HUES6 (cell line): ENCODE results near the gene ARL13B.
A peak's percentile ranks its signal among the peaks of the same experiment; 100 is the strongest.

Source experiments
- H3K27ac ChIP-seq: 2 replicates; pipeline ENCODE4 v1.7.0; 2013; ENCODE audit warnings: low read depth, mild to moderate bottlenecking, low read length, inconsistent platforms
- H3K27me3 ChIP-seq: 2 replicates; pipeline ENCODE4 v1.6.1; 2013; ENCODE audit warnings: low read length; ENCODE audit not compliant: control insufficient read depth, insufficient read depth
- H3K36me3 ChIP-seq: 2 replicates; pipeline ENCODE4 v1.6.1; 2013; ENCODE audit warnings: low read length; ENCODE audit not compliant: control insufficient read depth, insufficient read depth
- H3K4me1 ChIP-seq: 2 replicates; pipeline ENCODE4 v1.6.1; 2013; ENCODE audit warnings: low read length; ENCODE audit not compliant: control insufficient read depth, insufficient read depth
- H3K4me3 ChIP-seq: 2 replicates; pipeline ENCODE4 v1.5.1; 2013; ENCODE audit warnings: low read depth, low read length
- H3K9ac ChIP-seq: one replicate; pipeline ENCODE4 v1.6.1; 2013; ENCODE audit warnings: mild to moderate bottlenecking, low read length
- H3K9me3 ChIP-seq: 2 replicates; pipeline ENCODE4 v1.6.1; 2013; ENCODE audit warnings: low read depth, low read length; ENCODE audit not compliant: control insufficient read depth, insufficient read depth

The ARL13B gene

GRCh38 chr3:94062513-94063404, 82.8 kb downstream of the ARL13B start, which contains the start of the genes DHFR2 and NSUN3:
Gene DHFR2, minus strand, starts transcription at chr3:94062916. Its CDS starts 1,405 bp downstream, at chr3:94061511.
Gene NSUN3, plus strand, starts transcription at chr3:94063061. Its CDS starts 66 bp downstream, at chr3:94063127.
- 0 out of 2 replicates have a peak, but pooled peaks cover 3% of the 10 kb centered on the region for H3K4me1 ChIP-seq
- peak within 1 kb of the TSS; percentile 86 for H3K4me3 ChIP-seq
- peak within 1 kb of the TSS; percentile 93 for H3K27ac ChIP-seq
- peaks cover 3% of the 10 kb centered on the region; the same call in 1 of the 2 replicates for H3K36me3 ChIP-seq
- no peaks in the 10 kb centered on the region for H3K27me3 ChIP-seq
- H3K9ac ChIP-seq = peak within 1 kb of the TSS; percentile 93
- no peaks in the 10 kb centered on the region for H3K9me3 ChIP-seq

- peak overlapping the region; percentile 93 for H3K9ac ChIP-seq
- H3K9me3 ChIP-seq = no peaks in the 10 kb centered on the region
- H3K27ac ChIP-seq = peak overlapping the region; percentile 93
- no peaks in the 10 kb centered on the region for H3K27me3 ChIP-seq
- peak overlapping the region; percentile 86 for H3K4me3 ChIP-seq
- peaks cover 3% of the 10 kb centered on the region; the same call in 1 of the 2 replicates for H3K36me3 ChIP-seq
- 0 out of 2 replicates have a peak, but pooled peaks cover 3% of the 10 kb centered on the region for H3K4me1 ChIP-seq
These were observed 83.7 kb downstream of the ARL13B start for GRCh38 chr3:94063496-94064119.

- Histone ChIP-seq H3K9me3 (no peaks in the 10 kb centered on the region), H3K36me3 (peaks cover 3% of the 10 kb centered on the region; the same call in 1 of the 2 replicates), H3K9ac (no peak overlapping the region), H3K27me3 (no peaks in the 10 kb centered on the region), H3K27ac (no peak overlapping the region), H3K4me3 (no peak overlapping the region; the same call in 1 of the 2 replicates), H3K4me1 (0 out of 2 replicates have a peak, but pooled peaks cover 3% of the 10 kb centered on the region)
These were observed 84.4 kb downstream of the ARL13B start for GRCh38 chr3:94064243-94064860.

GRCh38 chr3:94065122-94065521, 85.2 kb downstream of the ARL13B start:
- Histone ChIP-seq H3K27me3 (no peaks in the 10 kb centered on the region), H3K9ac (no peak overlapping the region), H3K27ac (no peak overlapping the region), H3K36me3 (peaks cover 3% of the 10 kb centered on the region; the same call in 1 of the 2 replicates), H3K9me3 (no peaks in the 10 kb centered on the region), H3K4me1 (0 out of 2 replicates have a peak, but pooled peaks cover 3% of the 10 kb centered on the region), H3K4me3 (no peak overlapping the region)

GRCh38 chr3:94065819-94066480, 86.0 kb downstream of the ARL13B start:
- H3K9me3 ChIP-seq = no peaks in the 10 kb centered on the region
- peaks cover 3% of the 10 kb centered on the region; the same call in 1 of the 2 replicates for H3K36me3 ChIP-seq
- H3K4me3 ChIP-seq = no peak overlapping the region
- no peak overlapping the region for H3K9ac ChIP-seq
- H3K4me1 ChIP-seq = 0 out of 2 replicates have a peak, but pooled peaks cover 3% of the 10 kb centered on the region
- no peaks in the 10 kb centered on the region for H3K27me3 ChIP-seq
- no peak overlapping the region for H3K27ac ChIP-seq

GRCh38 chr3:94066506-94067500, 86.8 kb downstream of the ARL13B start:
- Histone ChIP-seq H3K4me1 (0 out of 2 replicates have a peak, but pooled peaks cover 2% of the 10 kb centered on the region), H3K27ac (no peak overlapping the region)

GRCh38 chr3:94069194-94069813, 89.3 kb downstream of the ARL13B start:
- Histone ChIP-seq H3K27me3 (no peaks in the 10 kb centered on the region), H3K9me3 (no peaks in the 10 kb centered on the region), H3K9ac (no peak overlapping the region), H3K4me1 (no peaks in the 10 kb centered on the region), H3K27ac (no peak overlapping the region), H3K4me3 (no peak overlapping the region), H3K36me3 (peaks cover 3% of the 10 kb centered on the region; the same call in 1 of the 2 replicates)

More at GRCh38 chr3:94066506-94067500, 86.8 kb downstream of the ARL13B start:
- Histone ChIP-seq H3K9me3 (no peaks in the 10 kb centered on the region), H3K36me3 (peaks cover 3% of the 10 kb centered on the region; the same call in 1 of the 2 replicates), H3K4me3 (no peak overlapping the region), H3K9ac (no peak overlapping the region), H3K27me3 (no peaks in the 10 kb centered on the region)

GRCh38 chr3:94070341-94070911, 90.5 kb downstream of the ARL13B start:
- Histone ChIP-seq H3K27ac (no peak overlapping the region), H3K9me3 (no peaks in the 10 kb centered on the region), H3K36me3 (peaks cover 3% of the 10 kb centered on the region; the same call in 1 of the 2 replicates), H3K27me3 (no peaks in the 10 kb centered on the region), H3K4me3 (no peak overlapping the region), H3K9ac (no peak overlapping the region), H3K4me1 (no peaks in the 10 kb centered on the region)

GRCh38 chr3:94071713-94072284, 91.8 kb downstream of the ARL13B start:
- Histone ChIP-seq H3K4me1 (no peaks in the 10 kb centered on the region), H3K9ac (no peak overlapping the region)

More at GRCh38 chr3:94071713-94072284, 91.8 kb downstream of the ARL13B start:
- H3K9me3 ChIP-seq = no peaks in the 10 kb centered on the region; the same call in 1 of the 2 replicates
- H3K4me3 ChIP-seq = no peak overlapping the region
- H3K27me3 ChIP-seq = no peaks in the 10 kb centered on the region
- H3K36me3 ChIP-seq = peaks cover 8% of the 10 kb centered on the region
- H3K27ac ChIP-seq = no peak overlapping the region
